NCI-H446 treated with DMSO at 0.1 percent for 48 hours (cell line): ENCODE results near the gene CBFA2T2.
"Not testable (repeated sequence)": the region's sequence is repeated elsewhere in the genome, so short reads cannot be mapped to it uniquely, and the experiment has no call there.

ENCODE experiments used
- DNase-seq: peaks from one replicate; lab custom pipeline; 2025; lab: John Stamatoyannopoulos, UW

The CBFA2T2 gene

DNA sequence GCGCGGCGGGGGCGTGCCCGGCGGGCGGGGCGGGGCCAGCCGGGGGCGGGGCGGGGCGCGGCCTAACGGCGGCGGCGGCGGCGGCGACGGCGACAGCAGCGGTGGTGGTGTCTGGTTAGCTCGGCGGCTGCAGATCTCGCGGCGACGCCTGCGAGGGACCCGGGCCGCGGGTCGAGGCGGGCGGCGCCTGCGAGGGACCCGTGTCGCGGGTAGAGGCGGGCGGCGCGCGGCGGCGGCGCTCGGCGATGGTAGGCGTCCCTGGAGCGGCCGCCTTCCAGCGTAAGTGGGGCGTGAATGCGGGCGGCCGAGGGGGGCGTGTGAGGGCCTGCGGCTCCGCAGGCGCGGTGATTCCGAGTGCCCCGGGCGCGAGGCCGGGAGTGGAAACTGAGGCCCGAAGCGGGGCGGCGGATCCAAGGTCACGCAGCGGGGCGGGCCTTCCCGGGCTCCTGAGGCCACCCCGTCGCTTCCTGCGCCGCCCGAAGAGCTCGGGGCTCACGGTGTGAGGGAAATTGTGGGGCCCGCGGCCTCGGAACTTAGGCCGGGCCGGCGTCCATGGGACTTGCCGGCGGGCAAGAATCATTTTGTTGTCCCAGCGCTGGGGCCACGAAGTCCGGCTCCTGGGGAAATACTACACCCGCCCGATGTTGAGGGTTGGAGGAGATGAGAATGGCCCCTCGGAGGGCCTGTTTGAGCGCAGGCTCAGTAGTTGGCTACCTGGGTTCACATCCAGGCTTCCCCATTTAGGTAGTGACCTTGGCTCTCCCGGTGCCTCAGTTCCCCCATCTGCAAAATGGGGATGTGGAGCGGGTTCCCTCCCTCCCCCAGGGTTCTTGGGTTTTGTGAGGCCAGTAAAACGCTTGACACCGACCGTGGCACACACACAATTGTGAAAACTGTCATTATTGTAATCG lies at the start of gene CBFA2T2:
CBFA2T2 (plus strand) TSS at position 74 of the 911 bp plus-strand sequence; CDS start at position 246, 172 bp downstream.
- no peak for DNase-seq

DNA sequence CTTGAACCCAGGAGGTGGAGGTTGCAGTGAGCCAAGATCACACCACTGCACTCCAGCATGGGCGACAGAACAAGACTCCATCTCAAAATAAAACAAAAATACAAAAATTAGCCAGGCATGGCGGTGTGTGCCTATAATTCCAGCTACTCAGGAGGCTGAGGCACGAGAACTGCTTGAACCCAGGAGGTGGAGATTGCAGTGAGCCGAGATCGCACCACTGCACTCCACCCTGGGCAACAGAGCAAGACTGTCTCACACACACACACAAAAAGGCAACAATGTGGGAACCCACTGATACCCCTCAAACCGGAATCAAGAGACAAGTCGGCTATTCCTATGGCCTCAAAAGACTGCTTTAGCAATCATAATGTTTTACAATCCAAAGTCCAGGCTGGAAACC lies 49.3 kb upstream of the CBFA2T2 start:
- DNase-seq: not testable (repeated sequence)

DNA sequence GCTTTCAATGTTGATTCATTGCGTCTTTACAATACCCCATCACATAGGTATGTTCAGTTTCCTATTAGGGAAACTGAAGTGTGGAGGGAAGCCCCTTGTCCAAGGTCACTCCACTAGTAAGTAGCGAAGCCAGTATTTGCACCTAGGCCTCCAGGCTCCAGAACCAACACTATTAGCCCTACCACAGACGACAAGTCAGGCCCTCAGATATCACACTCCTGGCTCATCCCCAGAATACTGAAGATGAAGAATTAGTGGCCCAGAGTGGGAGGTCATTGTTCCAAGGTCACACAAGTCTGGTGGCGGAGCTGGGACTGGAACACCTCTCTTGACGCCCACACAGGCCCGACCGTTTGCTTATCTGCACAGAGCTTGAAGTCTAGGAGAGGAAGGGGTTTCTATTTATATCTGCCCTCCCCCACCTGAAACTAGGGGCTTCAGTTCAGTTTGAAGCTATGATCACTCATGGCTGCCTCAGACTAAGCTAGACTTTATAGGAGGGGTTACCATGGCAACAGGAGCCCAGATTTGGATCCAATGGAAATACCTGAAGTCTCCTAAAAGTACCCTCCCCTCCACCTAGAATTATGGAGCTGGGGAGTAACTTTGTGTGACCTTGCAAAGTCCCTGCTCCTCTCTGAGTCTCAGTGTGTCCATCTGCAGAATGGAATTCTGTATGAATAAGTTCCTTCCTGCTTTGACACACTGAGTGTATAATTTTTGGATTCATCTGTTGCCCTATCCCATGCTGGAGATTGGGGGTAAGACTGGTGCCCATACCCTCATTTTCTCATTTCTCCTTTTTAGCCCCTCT lies 48.5 kb upstream of the CBFA2T2 start:
- no peak for DNase-seq

DNA sequence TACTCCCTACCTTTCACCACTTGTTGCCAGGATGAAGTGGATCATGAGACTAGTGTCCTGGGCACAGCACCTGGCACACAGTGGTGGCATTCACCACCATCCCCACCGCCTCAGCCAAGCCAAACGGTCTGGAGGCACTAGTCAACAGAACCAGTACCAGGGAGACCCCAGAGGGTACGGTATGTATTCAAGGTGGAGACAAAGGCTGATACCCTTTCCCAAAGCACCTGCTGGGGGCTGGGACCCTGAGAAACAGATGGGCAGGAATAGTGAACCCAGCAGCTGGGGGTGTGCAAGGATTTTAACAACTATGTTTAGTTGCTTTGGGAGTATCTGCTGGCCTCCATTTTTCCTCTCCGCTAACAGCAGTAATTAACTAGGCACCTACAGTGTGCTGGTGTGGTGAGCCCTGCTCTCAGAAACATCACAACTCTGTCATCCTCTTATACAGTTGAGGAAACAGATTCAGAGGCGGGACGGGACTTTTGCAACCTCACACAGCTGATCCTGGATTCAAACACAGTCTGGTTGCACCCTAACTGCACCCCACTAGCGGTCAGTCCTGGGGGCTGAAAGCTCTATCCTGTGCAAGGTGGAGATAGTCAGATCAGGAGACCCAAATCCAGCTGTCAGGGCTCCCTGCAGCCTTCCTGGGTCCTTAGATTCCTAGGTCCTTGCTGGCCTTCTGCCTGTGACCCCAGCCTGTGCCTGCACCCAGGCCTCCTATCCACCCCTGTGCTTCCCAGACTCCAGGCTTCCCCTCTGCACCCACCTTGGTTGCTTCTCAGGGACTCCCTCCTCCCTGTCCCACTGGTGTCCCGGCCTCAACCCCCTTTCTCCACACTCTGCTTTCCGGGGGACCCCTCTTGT lies 47.5 kb upstream of the CBFA2T2 start:
- DNase-seq: no peak

- DNase-seq: no peak
Measured at GRCh38 chr20:33443006-33443511, 46.8 kb upstream of the CBFA2T2 start.

GRCh38 chr20:33443512-33444239 lies 46.2 kb upstream of the CBFA2T2 start, which contains the start of gene SNTA1:
SNTA1 (minus strand) TSS chr20:33443763; CDS start chr20:33443620, 143 bp downstream.
- DNase-seq: peak; percentile 83

- no peak for DNase-seq
Measured at GRCh38 chr20:33444797-33445560, 44.9 kb upstream of the CBFA2T2 start.

- no peak for DNase-seq
Measured at GRCh38 chr20:33445881-33446625, 43.8 kb upstream of the CBFA2T2 start.

- DNase-seq: no peak
Measured at GRCh38 chr20:33450867-33451266, 39.0 kb upstream of the CBFA2T2 start.

DNA sequence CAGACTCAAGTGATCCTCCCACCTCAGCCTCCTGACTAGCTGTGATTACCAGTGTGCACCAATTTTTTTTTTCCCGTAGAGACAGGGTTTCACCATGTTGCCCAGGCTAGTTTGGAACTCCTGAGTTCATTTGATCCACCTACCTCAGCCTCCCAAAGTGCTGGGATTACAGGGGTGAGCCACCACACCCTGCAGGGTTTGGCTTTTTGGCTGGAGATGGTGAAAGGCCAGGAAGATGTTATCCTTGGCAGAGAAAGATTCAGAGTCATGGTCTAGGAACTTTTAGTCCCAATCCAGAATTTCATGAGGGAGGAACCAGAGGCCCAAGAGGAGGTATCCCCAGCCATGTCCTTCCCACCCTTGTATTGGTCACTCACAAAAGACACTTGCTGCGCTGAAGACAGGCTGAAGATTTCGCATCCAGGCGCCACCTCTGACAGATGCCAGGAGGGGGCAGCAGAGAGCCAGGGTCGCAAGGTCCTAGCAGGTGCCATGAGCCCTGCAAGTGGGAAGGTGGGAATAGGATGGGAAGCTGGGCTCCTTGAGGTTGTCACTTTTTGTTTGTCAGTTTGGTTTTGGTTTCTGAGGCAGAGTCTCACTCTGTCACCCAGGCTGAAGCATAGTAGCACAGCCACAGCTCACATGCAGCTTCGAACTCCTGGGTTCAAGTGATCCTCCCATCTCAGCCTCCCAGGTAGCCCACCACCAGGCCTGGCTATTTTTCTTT lies 32.8 kb upstream of the CBFA2T2 start:
- peak; percentile 48 for DNase-seq

DNA sequence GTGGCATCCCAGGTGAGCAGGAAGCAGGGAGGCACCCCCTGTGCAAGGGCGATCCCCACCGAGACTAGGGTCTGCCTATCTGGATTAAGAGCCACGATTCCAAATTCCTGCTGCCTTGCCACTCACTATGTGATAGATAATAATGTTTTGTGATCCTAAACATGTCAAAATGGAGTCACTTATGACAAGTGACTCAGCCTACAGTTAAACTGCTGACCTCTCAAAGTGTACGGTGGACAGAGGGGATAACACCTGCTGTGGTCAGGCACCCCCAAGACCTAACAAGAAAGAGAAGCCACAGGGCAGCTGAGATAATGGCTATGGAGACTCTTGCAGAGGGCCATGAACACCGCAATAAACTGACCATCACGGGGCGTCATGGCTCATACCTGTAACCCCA lies 30.3 kb upstream of the CBFA2T2 start:
- DNase-seq: no peak

GRCh38 chr20:33460711-33461110 lies 29.2 kb upstream of the CBFA2T2 start:
- DNase-seq: no peak

DNA sequence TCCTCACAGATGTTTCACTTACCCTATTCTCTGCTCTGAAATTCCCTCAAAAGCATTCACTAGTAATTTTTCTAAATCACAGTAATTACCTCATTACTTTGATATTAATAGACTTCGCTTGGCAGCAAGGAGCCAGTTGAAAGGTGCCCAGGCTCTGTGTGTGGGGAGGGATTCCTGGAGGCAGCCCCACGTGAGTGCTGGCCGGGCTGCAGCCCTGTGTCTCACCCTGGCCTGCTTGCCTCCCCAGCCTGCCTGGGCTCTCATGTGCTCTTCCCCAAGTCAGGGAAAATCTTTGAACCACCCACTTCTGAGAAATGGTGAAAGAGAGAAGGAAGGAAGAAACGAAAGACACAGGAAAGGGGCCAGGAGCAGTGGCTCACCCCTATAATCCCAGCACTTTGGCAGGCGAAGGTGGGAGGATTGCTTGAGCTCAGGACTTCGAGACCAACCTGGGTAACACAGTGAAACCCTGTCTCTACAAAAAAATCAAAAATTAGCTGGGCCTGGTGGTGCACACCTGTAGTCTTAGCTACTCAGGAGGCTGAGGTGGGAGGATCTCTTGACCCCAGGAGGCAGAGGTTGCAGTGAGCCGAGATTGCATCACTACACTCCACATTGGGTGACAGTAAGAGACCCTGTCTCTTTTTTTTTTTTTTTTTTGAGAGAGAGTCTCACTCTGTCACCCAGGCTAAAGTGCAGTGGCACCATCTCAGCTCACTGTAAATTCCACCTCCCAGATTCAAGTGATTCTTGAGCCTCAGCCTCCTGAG lies 26.4 kb upstream of the CBFA2T2 start:
- DNase-seq: no peak

- not testable (repeated sequence) for DNase-seq
Measured at GRCh38 chr20:33464759-33465158, 25.1 kb upstream of the CBFA2T2 start.

GRCh38 chr20:33465481-33466302 lies 24.2 kb upstream of the CBFA2T2 start:
- peak; percentile 67 for DNase-seq

- no peak for DNase-seq
Measured at GRCh38 chr20:33466303-33466646, 23.6 kb upstream of the CBFA2T2 start.

- no peak for DNase-seq
Measured at GRCh38 chr20:33470457-33470856, 19.4 kb upstream of the CBFA2T2 start.
